OCI-LY7 (cell line): ENCODE results near the gene OASL.
"Not testable (repeated sequence)": the region's sequence is repeated elsewhere in the genome, so short reads cannot be mapped to it uniquely, and the experiment has no call there.

ENCODE experiments used
- EZH2phosphoT487 ChIP-seq: fragments of 200-600 bp; sonication (generic); IDR thresholded peaks from 2 replicates; pipeline ENCODE4 v1.6.1; 2018; ENCODE audit warnings: low read depth, borderline replicate concordance, mild to moderate bottlenecking, mixed run types, antibody characterized with exemption, low read length, moderate library complexity, mixed read lengths
- TF ChIP-seq, protein P1 (sequence below): fragments of 200-600 bp; sonication (generic); conservative IDR thresholded peaks from 2 replicates; pipeline ENCODE4 v1.5.1; 2014; ENCODE audit warnings: mild to moderate bottlenecking, antibody characterized with exemption, low read length, moderate library complexity, mixed read lengths

DNA sequence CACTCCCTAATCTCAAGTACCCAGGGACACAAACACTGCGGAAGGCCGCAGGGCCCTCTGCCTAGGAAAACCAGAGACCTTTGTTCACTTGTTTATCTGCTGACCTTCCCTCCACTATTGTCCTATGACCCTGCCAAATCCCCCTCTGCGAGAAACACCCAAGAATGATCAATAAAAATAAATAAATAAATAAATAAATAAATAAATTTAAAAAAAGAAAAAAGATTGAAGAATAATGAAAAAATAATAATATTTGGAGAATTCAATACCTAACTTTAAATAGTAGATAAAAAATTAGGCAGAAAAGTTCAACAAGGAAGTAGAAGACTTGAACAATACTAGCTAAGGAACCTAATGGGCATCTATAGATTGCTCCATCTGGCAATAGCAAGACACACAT, 38.4 kb upstream of the OASL start:
- TF ChIP-seq, protein P1, sequence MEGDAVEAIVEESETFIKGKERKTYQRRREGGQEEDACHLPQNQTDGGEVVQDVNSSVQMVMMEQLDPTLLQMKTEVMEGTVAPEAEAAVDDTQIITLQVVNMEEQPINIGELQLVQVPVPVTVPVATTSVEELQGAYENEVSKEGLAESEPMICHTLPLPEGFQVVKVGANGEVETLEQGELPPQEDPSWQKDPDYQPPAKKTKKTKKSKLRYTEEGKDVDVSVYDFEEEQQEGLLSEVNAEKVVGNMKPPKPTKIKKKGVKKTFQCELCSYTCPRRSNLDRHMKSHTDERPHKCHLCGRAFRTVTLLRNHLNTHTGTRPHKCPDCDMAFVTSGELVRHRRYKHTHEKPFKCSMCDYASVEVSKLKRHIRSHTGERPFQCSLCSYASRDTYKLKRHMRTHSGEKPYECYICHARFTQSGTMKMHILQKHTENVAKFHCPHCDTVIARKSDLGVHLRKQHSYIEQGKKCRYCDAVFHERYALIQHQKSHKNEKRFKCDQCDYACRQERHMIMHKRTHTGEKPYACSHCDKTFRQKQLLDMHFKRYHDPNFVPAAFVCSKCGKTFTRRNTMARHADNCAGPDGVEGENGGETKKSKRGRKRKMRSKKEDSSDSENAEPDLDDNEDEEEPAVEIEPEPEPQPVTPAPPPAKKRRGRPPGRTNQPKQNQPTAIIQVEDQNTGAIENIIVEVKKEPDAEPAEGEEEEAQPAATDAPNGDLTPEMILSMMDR = not testable (repeated sequence)
- TF ChIP-seq EZH2phosphoT487 = not testable (repeated sequence)
